AG04450 (cell line): ENCODE data around the gene LRTM1. TPM values are rescaled to one million over a fixed set of nuclear protein-coding genes. Genes with fewer than 3 reads are reported as not detected.

ENCODE experiments used
- CTCF ChIA-PET: fragments of 300-600, 350-600 bp; formaldehyde crosslinking; extraction: SDS; loops from one replicate; lab custom pipeline; 2022; ENCODE audit warnings: antibody characterized with exemption, inconsistent platforms; lab: Charles Lee
- POLR2A ChIA-PET: fragments of 350-600 bp; formaldehyde crosslinking; extraction: SDS; loops from one replicate; lab custom pipeline; 2021; ENCODE audit warnings: antibody characterized with exemption, inconsistent platforms; lab: Yijun Ruan, JAX
- DNase-seq: peaks from one replicate; pipeline ENCODE4 v3.0.0-alpha.2; 2011; ENCODE audit warnings: low read depth, low spot score
- H3K27ac ChIP-seq: one replicate; pipeline ENCODE4 v1.5.1; 2012; ENCODE audit warnings: low read depth, low read length, control low read depth
- H3K27me3 ChIP-seq: one replicate; pipeline ENCODE4 v1.6.0; 2012; ENCODE audit warnings: low read length; ENCODE audit not compliant: control insufficient read depth, insufficient read depth
- H3K4me3 ChIP-seq: 2 replicates; pipeline ENCODE4 v1.5.1; 2011; ENCODE audit warnings: mild to moderate bottlenecking, low read depth, low read length, control low read depth
- H3K9me3 ChIP-seq: 2 replicates; pipeline ENCODE4 v1.5.1; 2012; ENCODE audit warnings: low read length; ENCODE audit not compliant: control insufficient read depth, insufficient read depth
- polyA plus RNA-seq: library from polyadenylated mRNA; depleted of rRNA; stranded (reverse); fragments of >200 nt; gene quantifications from 2 replicates; pipeline ENCODE4 v1.2.3, GENCODE V29; 2011
- TF ChIP-seq, protein P1 (sequence below): IDR thresholded peaks from 2 replicates; pipeline ENCODE4 v1.5.1; 2011; ENCODE audit warnings: low read depth, low read length, control low read depth, inconsistent platforms

LRTM1 gene
- polyA plus RNA-seq, 1 experiment: not detected

DNA sequence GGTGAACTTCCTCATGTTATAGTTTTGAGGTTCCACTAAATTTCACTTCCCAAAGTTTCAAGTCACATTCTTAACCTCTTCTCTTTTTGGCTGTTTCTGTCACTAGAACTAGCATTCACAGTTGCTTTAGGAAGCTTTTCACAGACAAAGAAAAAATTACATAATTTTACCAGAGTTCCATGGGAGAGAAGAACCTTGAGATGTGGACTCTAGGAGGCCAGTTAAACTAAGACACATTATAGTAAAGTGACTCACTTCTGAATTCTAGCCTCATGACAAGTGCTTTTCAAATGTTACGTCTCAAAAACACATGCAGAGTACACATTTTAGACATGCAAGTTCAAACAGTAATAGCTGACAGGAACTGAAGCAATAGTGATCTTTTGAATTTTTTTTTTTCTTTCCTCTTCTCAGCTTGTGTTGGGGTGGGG lies 39.9 kb upstream of the LRTM1 start:
- CTCF ChIA-PET: interaction anchor here (0.7 kb wide), 1 partner anchor 32 kb away, joined by 3 read pairs; no protein-coding TSS in a partner anchor
- H3K4me3 ChIP-seq: no peak overlapping the region
- POLR2A ChIA-PET: no interaction called here
- TF ChIP-seq, protein P1, sequence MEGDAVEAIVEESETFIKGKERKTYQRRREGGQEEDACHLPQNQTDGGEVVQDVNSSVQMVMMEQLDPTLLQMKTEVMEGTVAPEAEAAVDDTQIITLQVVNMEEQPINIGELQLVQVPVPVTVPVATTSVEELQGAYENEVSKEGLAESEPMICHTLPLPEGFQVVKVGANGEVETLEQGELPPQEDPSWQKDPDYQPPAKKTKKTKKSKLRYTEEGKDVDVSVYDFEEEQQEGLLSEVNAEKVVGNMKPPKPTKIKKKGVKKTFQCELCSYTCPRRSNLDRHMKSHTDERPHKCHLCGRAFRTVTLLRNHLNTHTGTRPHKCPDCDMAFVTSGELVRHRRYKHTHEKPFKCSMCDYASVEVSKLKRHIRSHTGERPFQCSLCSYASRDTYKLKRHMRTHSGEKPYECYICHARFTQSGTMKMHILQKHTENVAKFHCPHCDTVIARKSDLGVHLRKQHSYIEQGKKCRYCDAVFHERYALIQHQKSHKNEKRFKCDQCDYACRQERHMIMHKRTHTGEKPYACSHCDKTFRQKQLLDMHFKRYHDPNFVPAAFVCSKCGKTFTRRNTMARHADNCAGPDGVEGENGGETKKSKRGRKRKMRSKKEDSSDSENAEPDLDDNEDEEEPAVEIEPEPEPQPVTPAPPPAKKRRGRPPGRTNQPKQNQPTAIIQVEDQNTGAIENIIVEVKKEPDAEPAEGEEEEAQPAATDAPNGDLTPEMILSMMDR: no peak
- no peak overlapping the region for H3K27ac ChIP-seq
- DNase-seq: peak; percentile 34
- no peaks in the 10 kb centered on the region for H3K27me3 ChIP-seq
- no peaks in the 10 kb centered on the region for H3K9me3 ChIP-seq

DNA sequence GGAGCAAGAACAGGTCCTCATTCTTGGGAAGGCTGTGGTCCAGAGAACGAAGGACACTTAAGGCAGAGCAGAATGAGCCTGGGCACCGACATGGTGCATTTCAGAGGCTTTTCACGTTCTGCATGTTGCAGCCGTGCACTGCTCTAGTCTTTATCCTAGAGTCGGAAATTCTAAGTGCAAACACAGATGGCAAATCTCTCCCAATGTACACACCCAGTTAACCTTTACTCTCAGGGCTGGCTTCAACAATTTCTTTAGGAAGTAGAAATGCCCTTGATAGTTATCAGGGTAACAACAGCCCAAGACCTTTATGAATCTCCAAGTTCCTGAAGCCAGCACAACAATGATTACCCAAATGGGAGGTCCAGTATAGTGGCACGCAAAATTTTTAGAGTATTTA lies 39.1 kb upstream of the LRTM1 start:
- H3K9me3 ChIP-seq: no peaks in the 10 kb centered on the region
- TF ChIP-seq, protein P1: no peak
- H3K4me3 ChIP-seq: no peak overlapping the region
- CTCF ChIA-PET: no interaction called here
- no peak for DNase-seq
- H3K27ac ChIP-seq: no peak overlapping the region
- POLR2A ChIA-PET: no interaction called here
- no peaks in the 10 kb centered on the region for H3K27me3 ChIP-seq

DNA sequence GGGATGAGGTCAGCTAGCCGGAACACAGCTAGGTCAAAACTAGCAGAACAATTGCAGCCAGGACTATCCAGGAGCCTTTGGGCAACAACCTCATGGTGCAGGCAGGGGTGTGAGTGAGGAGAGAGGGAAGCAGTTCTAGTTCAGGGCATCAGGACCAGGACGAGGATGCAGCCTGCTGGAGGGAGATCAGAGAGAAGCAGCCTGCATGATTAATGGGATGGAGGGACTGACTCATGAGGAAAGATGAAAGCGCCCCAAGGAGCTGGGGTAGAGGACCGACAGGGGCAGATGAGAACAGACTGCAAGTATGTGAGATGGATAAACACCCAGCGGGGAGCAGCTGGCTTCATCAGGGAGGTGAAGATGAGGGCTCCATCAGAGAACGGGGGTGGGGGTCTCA lies 37.9 kb upstream of the LRTM1 start:
- POLR2A ChIA-PET: interaction anchor here (0.7 to 1.8 kb wide), 2 partner anchors 11 to 48 kb away, joined by 3 to 9 read pairs; no protein-coding TSS in a partner anchor
- CTCF ChIA-PET: interaction anchor here (1.0 to 1.6 kb wide), 3 partner anchors 16 to 538 kb away, joined by 3 to 5 read pairs (median 3); no protein-coding TSS in a partner anchor
- H3K4me3 ChIP-seq: no peak overlapping the region
- H3K27ac ChIP-seq: peak overlapping the region; percentile 58
- peak; percentile 90 for DNase-seq
- TF ChIP-seq, protein P1: no peak
- H3K9me3 ChIP-seq: no peaks in the 10 kb centered on the region
- no peaks in the 10 kb centered on the region for H3K27me3 ChIP-seq

DNA sequence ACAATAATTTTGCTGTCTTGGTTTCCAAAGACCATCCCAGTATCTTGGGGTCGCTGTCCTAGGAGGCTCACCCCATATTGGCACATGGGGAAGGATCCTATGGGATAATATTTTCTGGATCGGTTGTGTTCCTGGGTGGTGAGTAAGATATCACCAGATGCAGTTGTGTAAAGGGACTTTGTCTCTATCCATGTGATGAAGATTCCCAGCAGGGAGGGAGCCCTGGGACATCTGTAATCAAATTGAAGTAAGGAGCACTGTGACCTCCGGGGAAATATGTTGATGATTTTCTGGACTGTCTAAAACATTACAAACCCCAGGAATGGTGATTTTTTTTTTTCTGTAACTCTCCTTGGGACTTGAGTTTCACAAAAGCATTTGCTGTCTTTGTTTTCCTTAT lies 36.2 kb upstream of the LRTM1 start:
- TF ChIP-seq, protein P1: no peak
- ChIA-PET POLR2A (no interaction called here), CTCF (interaction anchor here (1.0 kb wide), 1 partner anchor 97 kb away, joined by 3 read pairs; no protein-coding TSS in a partner anchor)
- Histone ChIP-seq H3K27me3 (no peaks in the 10 kb centered on the region), H3K4me3 (no peak overlapping the region), H3K27ac (no peak overlapping the region), H3K9me3 (no peaks in the 10 kb centered on the region)
- DNase-seq: no peak

DNA sequence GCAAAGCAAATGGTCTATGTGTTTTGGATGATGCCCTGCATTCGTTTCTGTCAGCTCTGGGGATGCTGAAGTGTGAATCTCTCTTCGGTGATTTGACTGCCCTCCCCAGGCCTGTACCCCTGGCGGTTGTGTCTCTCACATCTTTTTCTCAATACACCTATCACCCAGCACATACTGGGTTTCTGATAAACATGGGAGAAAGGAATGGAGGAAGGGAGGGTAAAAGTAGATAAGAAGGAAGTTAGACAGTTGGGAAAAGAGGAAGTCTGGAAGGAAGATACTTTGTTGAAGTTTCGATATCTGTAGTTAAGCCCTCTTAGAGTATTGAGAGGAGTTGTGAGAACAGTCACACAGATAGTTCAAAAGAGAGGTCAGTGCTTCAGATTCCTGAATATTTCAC lies 35.8 kb upstream of the LRTM1 start:
- H3K9me3 ChIP-seq: no peaks in the 10 kb centered on the region
- ChIA-PET CTCF (no interaction called here), POLR2A (no interaction called here)
- H3K27ac ChIP-seq: no peak overlapping the region
- no peaks in the 10 kb centered on the region for H3K27me3 ChIP-seq
- TF ChIP-seq, protein P1: no peak
- no peak overlapping the region for H3K4me3 ChIP-seq
- DNase-seq: no peak
